Astrocyte (in vitro differentiated cells and primary cell): ENCODE data around the gene ASGR1. TPM values are rescaled to one million over a fixed set of nuclear protein-coding genes. Genes with fewer than 3 reads are reported as not detected.
"Not testable (repeated sequence)": the region's sequence is repeated elsewhere in the genome, so short reads cannot be mapped to it uniquely, and the experiment has no call there.

Source experiments
- DNase-seq: peaks from one replicate; pipeline ENCODE4 v3.0.0-alpha.2; 2010; ENCODE audit warnings: low read depth
- FAIRE-seq: peaks from 2 replicates; lab custom pipeline; 2011; peaks lifted over from hg19 to GRCh38; lab: Jason Lieb, UNC
- H2AFZ ChIP-seq: 2 replicates; pipeline ENCODE4 v1.6.0; 2012; ENCODE audit warnings: low read depth, low read length, inconsistent platforms
- H3K27ac ChIP-seq: 2 replicates; pipeline ENCODE4 v1.5.1; 2011; ENCODE audit warnings: low read depth, low read length, inconsistent platforms
- H3K27me3 ChIP-seq: 2 replicates; pipeline ENCODE4 v1.6.0; 2011; ENCODE audit warnings: low read length, inconsistent platforms; ENCODE audit not compliant: insufficient read depth
- H3K36me3 ChIP-seq: 2 replicates; pipeline ENCODE4 v1.5.1; 2011; ENCODE audit warnings: low read length, inconsistent platforms; ENCODE audit not compliant: insufficient read depth
- H3K4me1 ChIP-seq: 2 replicates; pipeline ENCODE4 v1.5.1; 2011; ENCODE audit warnings: low read length, inconsistent platforms; ENCODE audit not compliant: insufficient read depth
- H3K4me2 ChIP-seq: 2 replicates; pipeline ENCODE4 v1.6.0; 2012; ENCODE audit warnings: low read length, inconsistent platforms
- H3K4me3 ChIP-seq: 2 replicates; pipeline ENCODE4 v1.5.1; 2011; ENCODE audit warnings: low read depth, mild to moderate bottlenecking, low read length, inconsistent platforms; ENCODE audit not compliant: insufficient read depth
- H3K79me2 ChIP-seq: 2 replicates; pipeline ENCODE4 v1.6.0; 2012; ENCODE audit warnings: mild to moderate bottlenecking, low read length, inconsistent platforms; ENCODE audit not compliant: insufficient read depth
- H3K9ac ChIP-seq: 2 replicates; pipeline ENCODE4 v1.6.0; 2012; ENCODE audit warnings: mild to moderate bottlenecking, low read length, inconsistent platforms
- H3K9me3 ChIP-seq: 2 replicates; pipeline ENCODE4 v1.5.1; 2012; ENCODE audit warnings: low read depth, mild to moderate bottlenecking, low read length, inconsistent platforms; ENCODE audit not compliant: insufficient read depth
- H4K20me1 ChIP-seq: 2 replicates; pipeline ENCODE4 v1.6.0; 2012; ENCODE audit warnings: low read length, inconsistent platforms; ENCODE audit not compliant: insufficient read depth
- H3K27ac Mint-ChIP-seq: one replicate; pipeline ENCODE4 v1.8.0; 2021; ENCODE audit warnings: mild to moderate bottlenecking, mixed read lengths; ENCODE audit not compliant: unreplicated experiment
- H3K27me3 Mint-ChIP-seq: one replicate; pipeline ENCODE4 v1.8.0; 2021; ENCODE audit warnings: low read depth, mixed read lengths; ENCODE audit not compliant: unreplicated experiment
- H3K36me3 Mint-ChIP-seq: one replicate; pipeline ENCODE4 v1.8.0; 2021; ENCODE audit warnings: low read depth, mixed read lengths; ENCODE audit not compliant: unreplicated experiment
- H3K4me1 Mint-ChIP-seq: one replicate; pipeline ENCODE4 v1.8.0; 2021; ENCODE audit warnings: low read depth, mixed read lengths; ENCODE audit not compliant: unreplicated experiment
- H3K4me3 Mint-ChIP-seq: one replicate; pipeline ENCODE4 v1.8.0; 2021; ENCODE audit warnings: mild to moderate bottlenecking, moderate library complexity, mixed read lengths; ENCODE audit not compliant: unreplicated experiment
- H3K9me3 Mint-ChIP-seq: one replicate; pipeline ENCODE4 v1.8.0; 2021; ENCODE audit warnings: mild to moderate bottlenecking, mixed read lengths; ENCODE audit not compliant: unreplicated experiment
- CTCF ChIP-seq: IDR thresholded peaks from 2 replicates; pipeline ENCODE4 v1.5.1; 2011; ENCODE audit warnings: low read depth, mild to moderate bottlenecking, inconsistent platforms, low read length, moderate library complexity; ENCODE audit not compliant: insufficient read depth
- EZH2 ChIP-seq: IDR thresholded peaks from 2 replicates; pipeline ENCODE4 v1.6.1; 2012; ENCODE audit warnings: mild to moderate bottlenecking, low read length, inconsistent platforms; ENCODE audit not compliant: insufficient read depth
- total RNA-seq: library from RNA; stranded (reverse); gene quantifications from 2 replicates; pipeline ENCODE4 v1.2.1, GENCODE V29; 2021

The ASGR1 gene
- total RNA-seq, 1 donor from 2014 or later, result 5.0 TPM

- Histone ChIP-seq H3K9ac (no peak overlapping the region), H3K36me3 (no peaks in the 10 kb centered on the region), H3K4me2 (no peak overlapping the region), H3K27ac (no peak overlapping the region), H3K9me3 (no peaks in the 10 kb centered on the region), H2AFZ (no peak overlapping the region), H4K20me1 (no peaks in the 10 kb centered on the region), H3K79me2 (no peaks in the 10 kb centered on the region), H3K4me1 (no peaks in the 10 kb centered on the region), H3K27me3 (no peaks in the 10 kb centered on the region), H3K4me3 (no peak overlapping the region)
- H3K36me3 Mint-ChIP-seq, result no peaks in the 10 kb centered on the region
- no peak for FAIRE-seq
- H3K4me1 Mint-ChIP-seq, result peaks cover 10% of the 10 kb centered on the region
- no peak for DNase-seq
- no peak overlapping the region for H3K4me3 Mint-ChIP-seq
- H3K27me3 Mint-ChIP-seq, result peaks cover 22% of the 10 kb centered on the region
- H3K9me3 Mint-ChIP-seq, result no peaks in the 10 kb centered on the region
- H3K27ac Mint-ChIP-seq, result peak overlapping the region; percentile 14
- TF ChIP-seq EZH2, result no peak
These were observed 49.9 kb downstream of the ASGR1 start for GRCh38 chr17:7129311-7129710.

GRCh38 chr17:7128160-7128559 lies 51.0 kb downstream of the ASGR1 start:
- Histone ChIP-seq H3K27ac (no peak overlapping the region), H3K4me2 (no peak overlapping the region), H3K9ac (no peak overlapping the region), H3K27me3 (peaks cover 6% of the 10 kb centered on the region), H3K4me3 (no peak overlapping the region), H2AFZ (no peak overlapping the region), H3K36me3 (no peaks in the 10 kb centered on the region), H3K9me3 (no peaks in the 10 kb centered on the region), H3K4me1 (no peaks in the 10 kb centered on the region), H3K79me2 (no peaks in the 10 kb centered on the region), H4K20me1 (no peaks in the 10 kb centered on the region)
- DNase-seq (no peak), FAIRE-seq (no peak)
- peaks cover 25% of the 10 kb centered on the region for H3K27me3 Mint-ChIP-seq
- no peak overlapping the region for H3K27ac Mint-ChIP-seq
- H3K4me1 Mint-ChIP-seq, result peaks cover 10% of the 10 kb centered on the region
- H3K36me3 Mint-ChIP-seq, result no peaks in the 10 kb centered on the region
- TF ChIP-seq CTCF (no peak), EZH2 (no peak)
- no peak overlapping the region for H3K4me3 Mint-ChIP-seq
- H3K9me3 Mint-ChIP-seq, result no peaks in the 10 kb centered on the region

- H3K4me1 ChIP-seq, H3K9me3 Mint-ChIP-seq, H3K36me3 ChIP-seq, H2AFZ ChIP-seq, H3K27me3 ChIP-seq, H4K20me1 ChIP-seq, DNase-seq, H3K4me3 ChIP-seq, H3K9me3 ChIP-seq, H3K4me2 ChIP-seq, H3K79me2 ChIP-seq, H3K4me3 Mint-ChIP-seq, H3K27ac Mint-ChIP-seq, H3K36me3 Mint-ChIP-seq, FAIRE-seq, H3K4me1 Mint-ChIP-seq, H3K27ac ChIP-seq, H3K9ac ChIP-seq: not testable (repeated sequence)
- H3K27me3 Mint-ChIP-seq, result peaks cover 23% of the 10 kb centered on the region
These were observed 51.7 kb downstream of the ASGR1 start for GRCh38 chr17:7127501-7127900.

- DNase-seq, H3K9ac ChIP-seq, H3K27me3 ChIP-seq, H3K9me3 Mint-ChIP-seq, H3K79me2 ChIP-seq, H3K4me3 Mint-ChIP-seq, H3K36me3 Mint-ChIP-seq, H3K9me3 ChIP-seq, FAIRE-seq, H3K4me2 ChIP-seq, H3K27ac ChIP-seq, H4K20me1 ChIP-seq, H2AFZ ChIP-seq, H3K4me3 ChIP-seq, H3K4me1 Mint-ChIP-seq, H3K36me3 ChIP-seq, H3K4me1 ChIP-seq, H3K27ac Mint-ChIP-seq: not testable (repeated sequence)
- peaks cover 18% of the 10 kb centered on the region for H3K27me3 Mint-ChIP-seq
These were observed 52.8 kb downstream of the ASGR1 start for GRCh38 chr17:7126386-7126785.
